ENCODE results near the gene PARD3B.

- no peak for TF ChIP-seq CTCF (IDR thresholded peaks at IDR 0.05; ENCODE audit: insufficient read depth, low read length, poor library complexity, severe bottlenecking)
- TF ChIP-seq EZH2phosphoT487 (conservative IDR thresholded peaks at IDR 0.05; ENCODE audit: low read length) = no peak
Observed at GRCh38 chr2:204713211-204713610, 167.9 kb downstream of the PARD3B start.

Measured in SU-DHL-6 (cell line).